Transverse colon (tissue), 4 donors: ENCODE data around the gene FDXR. TPM values are rescaled to one million over a fixed set of nuclear protein-coding genes. Genes with fewer than 3 reads are reported as not detected.

Experiments
- DNase-seq: peaks from one replicate; pipeline ENCODE4 v3.0.0-alpha.2; 2019
- H3K27ac ChIP-seq, 4 donors: fragments of 200-600 bp; sonication (generic); 2 replicates each; pipeline ENCODE4 v1.5.1; 2016 to 2018; ENCODE audit warnings: inconsistent platforms in 4 of 4
- H3K27me3 ChIP-seq: fragments of 200-600 bp; sonication (generic); 2 replicates; pipeline ENCODE4 v1.5.1; 2017; ENCODE audit warnings: inconsistent platforms
- H3K36me3 ChIP-seq, 4 donors: fragments of 200-600 bp; sonication (generic); 2 replicates each; pipeline ENCODE4 v1.5.1; 2017 to 2019; ENCODE audit warnings: inconsistent platforms in 4 of 4
- H3K4me1 ChIP-seq, 4 donors: fragments of 200-600 bp; sonication (generic); 2 replicates each; pipeline ENCODE4 v1.5.1; 2017 to 2020; ENCODE audit warnings: inconsistent platforms in 4 of 4
- H3K4me3 ChIP-seq, 4 donors: fragments of 200-600 bp; sonication (generic); 1 replicate in 1 of 4; 2 replicates in 3 of 4; pipeline versions ENCODE4 v1.5.1 to v1.6.1; 2017 to 2019; ENCODE audit warnings: inconsistent platforms in 4 of 4
- H3K9me3 ChIP-seq, 2 donors: fragments of 200-600 bp; sonication (generic); 2 replicates each; pipeline ENCODE4 v1.5.1; 2017 to 2019; ENCODE audit warnings: inconsistent platforms in 2 of 2
- CTCF ChIP-seq, 5 experiments: fragments of 200-600 bp in 3 of 5; fragments of 450-650 bp in 2 of 5; sonication (generic) in 3 of 5; IDR thresholded peaks; 1 replicate in 2 of 5; 2 replicates in 3 of 5; pipeline ENCODE4 v1.5.1; 2016 to 2017; ENCODE audit warnings: antibody characterized with exemption in 5 of 5, inconsistent platforms in 3 of 5, mild to moderate bottlenecking in 2 of 5, moderate library complexity in 1 of 5
- EP300 ChIP-seq: sonication (generic); formaldehyde crosslinking; IDR thresholded peaks from one replicate; pipeline ENCODE4 v1.6.1; 2017; ENCODE audit warnings: antibody characterized with exemption, low read depth
- POLR2A ChIP-seq: fragments of 450-650 bp; IDR thresholded peaks from one replicate; pipeline ENCODE4 v1.6.1; 2016; ENCODE audit warnings: antibody characterized with exemption, mild to moderate bottlenecking, moderate library complexity
- POLR2AphosphoS5 ChIP-seq, 3 donors: sonication (generic); formaldehyde crosslinking; IDR thresholded peaks; one replicate each; pipeline ENCODE4 v1.6.1; 2016; ENCODE audit warnings: antibody characterized with exemption in 3 of 3
- WGBS, 2 donors: methylation state at CpG; one replicate each; pipeline ENCODE4 v1.1.5; 2018; ENCODE audit warnings: low coverage in 1 of 2; 5-methylcytosine and 5-hydroxymethylcytosine counted together
- in situ Hi-C, 4 donors: fragments of 200-750 bp; cut with MboI; loops; one replicate each; pipeline versions ENCODE4 v1.15.0 to v1.15.1; 2017; ENCODE audit warnings: low sequenced_read_pairs in 3 of 4, low pct_ligation_motif_present in 1 of 4, low pct_unique_long_range_greater_than_20kb in 1 of 4
- intact Hi-C: fragments of 100-400 bp; cut with DNase I; formaldehyde crosslinking; loops from one replicate; pipeline ENCODE4 v1.15.1; 2023; ENCODE audit warnings: low total_unique reads
- total RNA-seq, 4 donors: library from RNA; depleted of rRNA; stranded (reverse); fragments of >200 nt; gene quantifications; one replicate each; pipeline ENCODE4 v1.1.0, GENCODE V29; 2016

Gene FDXR
- total RNA-seq, 4 donors from 2014 or later: 5.8 to 16.2 (median 10.4) TPM

- DNase-seq: no peak
- 86% methylated on average over 16 of the region's 16 CpGs; no CpG with 5 or more reads in 1 of the 2 donors for WGBS, 2 donors
- Histone ChIP-seq H3K4me3 (no peak overlapping the region), H3K4me1 (peaks cover 3 to 10% (median 10%) of the 10 kb centered on the region in 4 donors), H3K27me3 (peaks cover 11% of the 10 kb centered on the region), H3K27ac (no peak overlapping the region), H3K36me3 (no peaks in the 10 kb centered on the region), H3K9me3 (no peaks in the 10 kb centered on the region)
- intact Hi-C loops: loop anchor here (5.0 kb wide), 1 partner anchor 1663 kb away; the partner anchor contains the start of gene PRCD
- TF ChIP-seq CTCF (IDR thresholded peaks at IDR 0.05): no peak
- TF ChIP-seq POLR2AphosphoS5 (IDR thresholded peaks at IDR 0.05): no peak
- no peak for TF ChIP-seq EP300
- no peak for TF ChIP-seq POLR2A
- in situ Hi-C loops: no loop called here
These were observed 6.5 kb upstream of the FDXR start for GRCh38 chr17:74879308-74879707.

- DNase-seq: no peak
- WGBS, 2 donors: 58% methylated on average over 2 of the region's 2 CpGs; no CpG with 5 or more reads in 1 of the 2 donors
- intact Hi-C loops: loop anchor here (5.0 kb wide), 1 partner anchor 1664 kb away; the partner anchor contains the start of gene PRCD
These were observed 5.9 kb upstream of the FDXR start for GRCh38 chr17:74878658-74879057.

GRCh38 chr17:74877592-74878548 is 5.1 kb upstream of the FDXR start:
- intact Hi-C loops: loop anchor here (5.0 kb wide), 1 partner anchor 1664 kb away; the partner anchor contains the start of gene PRCD
- no peaks in the 10 kb centered on the region for H3K36me3 ChIP-seq
- H3K4me3 ChIP-seq: no peak overlapping the region
- 55 to 80% methylated on average over 1 to 18 of the region's 19 CpGs for WGBS, 2 donors
- H3K4me1 ChIP-seq: peaks cover 3 to 17% (median 13%) of the 10 kb centered on the region in 4 donors
- in situ Hi-C loops: no loop called here
- TF ChIP-seq EP300 (no peak), POLR2AphosphoS5 (IDR thresholded peaks at IDR 0.05) (peak in 1 of 3 donors; percentile 22), CTCF (IDR thresholded peaks at IDR 0.05) (no peak)
- peaks cover 7% of the 10 kb centered on the region for H3K27me3 ChIP-seq
- no peak overlapping the region for H3K27ac ChIP-seq
- H3K9me3 ChIP-seq: no peaks in the 10 kb centered on the region
- DNase-seq: peak; percentile 88

More at GRCh38 chr17:74878658-74879057, 5.9 kb upstream of the FDXR start:
- no peak for TF ChIP-seq EP300
- TF ChIP-seq POLR2AphosphoS5 (IDR thresholded peaks at IDR 0.05): no peak
- no peak for TF ChIP-seq POLR2A
- no peak for TF ChIP-seq CTCF (IDR thresholded peaks at IDR 0.05)
- in situ Hi-C loops: no loop called here
- H3K27me3 ChIP-seq: peaks cover 11% of the 10 kb centered on the region
- no peaks in the 10 kb centered on the region for H3K36me3 ChIP-seq
- H3K4me3 ChIP-seq: no peak overlapping the region
- H3K27ac ChIP-seq: no peak overlapping the region
- peaks cover 3 to 16% (median 13%) of the 10 kb centered on the region in 4 donors for H3K4me1 ChIP-seq
- H3K9me3 ChIP-seq: no peaks in the 10 kb centered on the region

GRCh38 chr17:74875977-74876593 is 3.3 kb upstream of the FDXR start:
- WGBS, 2 donors: 71 to 85% methylated on average over 2 to 6 of the region's 6 CpGs
- Histone ChIP-seq H3K9me3 (no peaks in the 10 kb centered on the region), H3K36me3 (no peaks in the 10 kb centered on the region), H3K4me3 (no peak overlapping the region), H3K4me1 (peaks cover 5 to 28% (median 22%) of the 10 kb centered on the region in 4 donors), H3K27ac (no peak overlapping the region), H3K27me3 (no peaks in the 10 kb centered on the region)
- in situ Hi-C loops (no loop called here), intact Hi-C loops (loop anchor here (5.0 kb wide), 1 partner anchor 1666 kb away; the partner anchor contains the start of gene PRCD)
- TF ChIP-seq POLR2AphosphoS5 (IDR thresholded peaks at IDR 0.05): no peak
- TF ChIP-seq CTCF (IDR thresholded peaks at IDR 0.05): no peak
- no peak for TF ChIP-seq EP300
- TF ChIP-seq POLR2A: no peak
- no peak for DNase-seq
